ENCODE data around the gene KLK11.

The KLK11 gene

GRCh38 chr19:51065221-51065960 lies 39.0 kb upstream of the KLK11 start:
- Histone ChIP-seq H3K4me3 (no peak overlapping the region), H3K27ac (no peak overlapping the region), H3K9me3 (no peaks in the 10 kb centered on the region), H3K4me1 (no peaks in the 10 kb centered on the region), H3K27me3 (peaks cover 0 to 32% of the 10 kb centered on the region in 2 donors), H3K36me3 (no peaks in the 10 kb centered on the region)
- intact Hi-C loops (cut with DNase I; ENCODE audit: low total_unique reads): no loop called here
- no peak for DNase-seq
- TF ChIP-seq, protein P1, sequence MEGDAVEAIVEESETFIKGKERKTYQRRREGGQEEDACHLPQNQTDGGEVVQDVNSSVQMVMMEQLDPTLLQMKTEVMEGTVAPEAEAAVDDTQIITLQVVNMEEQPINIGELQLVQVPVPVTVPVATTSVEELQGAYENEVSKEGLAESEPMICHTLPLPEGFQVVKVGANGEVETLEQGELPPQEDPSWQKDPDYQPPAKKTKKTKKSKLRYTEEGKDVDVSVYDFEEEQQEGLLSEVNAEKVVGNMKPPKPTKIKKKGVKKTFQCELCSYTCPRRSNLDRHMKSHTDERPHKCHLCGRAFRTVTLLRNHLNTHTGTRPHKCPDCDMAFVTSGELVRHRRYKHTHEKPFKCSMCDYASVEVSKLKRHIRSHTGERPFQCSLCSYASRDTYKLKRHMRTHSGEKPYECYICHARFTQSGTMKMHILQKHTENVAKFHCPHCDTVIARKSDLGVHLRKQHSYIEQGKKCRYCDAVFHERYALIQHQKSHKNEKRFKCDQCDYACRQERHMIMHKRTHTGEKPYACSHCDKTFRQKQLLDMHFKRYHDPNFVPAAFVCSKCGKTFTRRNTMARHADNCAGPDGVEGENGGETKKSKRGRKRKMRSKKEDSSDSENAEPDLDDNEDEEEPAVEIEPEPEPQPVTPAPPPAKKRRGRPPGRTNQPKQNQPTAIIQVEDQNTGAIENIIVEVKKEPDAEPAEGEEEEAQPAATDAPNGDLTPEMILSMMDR (IDR thresholded peaks at IDR 0.05): no peak

GRCh38 chr19:51064534-51065220 lies 38.3 kb upstream of the KLK11 start, which contains the start of gene KLK13:
KLK13 (minus strand) TSS chr19:51065092; CDS start chr19:51065067, 25 bp downstream.
- DNase-seq: no peak
- no peaks in the 10 kb centered on the region for H3K9me3 ChIP-seq
- H3K27me3 ChIP-seq: peaks cover 0 to 32% of the 10 kb centered on the region in 2 donors
- H3K27ac ChIP-seq: no peak within 1 kb of the TSS
- intact Hi-C loops (cut with DNase I; ENCODE audit: low total_unique reads): no loop called here
- no peak within 1 kb of the TSS for H3K4me3 ChIP-seq
- TF ChIP-seq, protein P1 (IDR thresholded peaks at IDR 0.05): no peak
- no peaks in the 10 kb centered on the region for H3K4me1 ChIP-seq
- no peaks in the 10 kb centered on the region for H3K36me3 ChIP-seq

GRCh38 chr19:51063664-51064063 lies 37.2 kb upstream of the KLK11 start:
- Histone ChIP-seq H3K27ac (no peak overlapping the region), H3K4me1 (no peaks in the 10 kb centered on the region), H3K4me3 (no peak overlapping the region), H3K36me3 (no peaks in the 10 kb centered on the region), H3K9me3 (no peaks in the 10 kb centered on the region), H3K27me3 (peaks cover 0 to 32% of the 10 kb centered on the region in 2 donors)
- TF ChIP-seq, protein P1 (IDR thresholded peaks at IDR 0.05): no peak
- intact Hi-C loops (cut with DNase I; ENCODE audit: low total_unique reads): no loop called here
- no peak for DNase-seq

GRCh38 chr19:51060973-51061372 lies 34.6 kb upstream of the KLK11 start:
- H3K4me3 ChIP-seq: no peak overlapping the region
- H3K27ac ChIP-seq: no peak overlapping the region
- H3K36me3 ChIP-seq: no peaks in the 10 kb centered on the region
- DNase-seq: no peak
- intact Hi-C loops (cut with DNase I; ENCODE audit: low total_unique reads): no loop called here
- H3K4me1 ChIP-seq: no peaks in the 10 kb centered on the region
- H3K9me3 ChIP-seq: no peaks in the 10 kb centered on the region
- TF ChIP-seq, protein P1 (IDR thresholded peaks at IDR 0.05): no peak
- peaks cover 0 to 26% of the 10 kb centered on the region in 2 donors for H3K27me3 ChIP-seq

DNA sequence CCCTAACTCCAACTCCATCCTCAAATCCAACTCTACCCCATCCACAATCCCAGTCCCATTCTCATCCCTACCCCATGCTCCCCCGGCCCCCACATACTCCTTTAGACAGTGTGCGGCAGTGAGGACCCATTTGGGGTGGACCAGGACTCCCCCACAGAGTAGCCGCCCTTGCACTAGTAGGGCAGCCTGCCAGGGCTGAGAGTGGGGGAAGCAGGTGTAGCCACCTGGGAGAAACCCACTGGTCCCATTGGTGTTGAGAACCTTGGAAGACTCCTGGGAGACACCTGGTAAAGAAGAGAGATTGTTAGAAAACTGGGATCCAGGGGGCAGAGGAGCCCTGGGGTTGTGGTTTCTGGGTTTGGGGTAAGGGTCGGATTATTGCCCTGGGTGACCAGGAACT lies 33.9 kb upstream of the KLK11 start:
- no peaks in the 10 kb centered on the region for H3K36me3 ChIP-seq
- no peaks in the 10 kb centered on the region for H3K9me3 ChIP-seq
- DNase-seq: no peak
- H3K4me1 ChIP-seq: no peaks in the 10 kb centered on the region
- intact Hi-C loops (cut with DNase I; ENCODE audit: low total_unique reads): no loop called here
- no peak overlapping the region for H3K4me3 ChIP-seq
- H3K27me3 ChIP-seq: peaks cover 0 to 20% of the 10 kb centered on the region in 2 donors
- TF ChIP-seq, protein P1 (IDR thresholded peaks at IDR 0.05): no peak
- no peak overlapping the region for H3K27ac ChIP-seq

Measured in tibial artery (tissue), 4 donors.